Ectodermal cell (in vitro differentiated cells): ENCODE results near the gene IQGAP2.

Experiments used
- H3K27ac ChIP-seq: 2 replicates; pipeline ENCODE4 v1.7.0; 2013; ENCODE audit warnings: mild to moderate bottlenecking, low read depth, low read length; ENCODE audit not compliant: insufficient read depth, poor library complexity, severe bottlenecking
- H3K27me3 ChIP-seq: 2 replicates; pipeline ENCODE4 v1.7.0; 2013; ENCODE audit warnings: mild to moderate bottlenecking, low read length; ENCODE audit not compliant: insufficient read depth, control insufficient read depth, poor library complexity, severe bottlenecking
- H3K36me3 ChIP-seq: one replicate; pipeline ENCODE4 v1.7.0; 2013; ENCODE audit warnings: low read length; ENCODE audit not compliant: control insufficient read depth, insufficient read depth
- H3K4me1 ChIP-seq: one replicate; pipeline ENCODE4 v1.7.0; 2013; ENCODE audit warnings: low read length; ENCODE audit not compliant: control insufficient read depth, insufficient read depth
- H3K4me3 ChIP-seq: 2 replicates; pipeline ENCODE4 v1.7.0; 2013; ENCODE audit warnings: low read depth, low read length, control low read depth; ENCODE audit not compliant: insufficient read depth
- H3K9me3 ChIP-seq: 2 replicates; pipeline ENCODE4 v1.7.0; 2013; ENCODE audit warnings: mild to moderate bottlenecking, low read length, moderate library complexity; ENCODE audit not compliant: control insufficient read depth
- WGBS, 2 experiments: methylation state at CpG; one replicate each; pipeline ENCODE4 v1.1.7; 2013; ENCODE audit warnings: missing lambda C conversion rate in 2 of 2; 5-methylcytosine and 5-hydroxymethylcytosine counted together

The IQGAP2 gene

GRCh38 chr5:76529464-76530344, 126.6 kb downstream of the IQGAP2 start:
- Histone ChIP-seq H3K27ac (no peak overlapping the region), H3K27me3 (no peaks in the 10 kb centered on the region), H3K4me3 (no peak overlapping the region), H3K36me3 (no peaks in the 10 kb centered on the region), H3K9me3 (no peaks in the 10 kb centered on the region), H3K4me1 (peaks cover 5% of the 10 kb centered on the region)
- 93 to 98% methylated on average over 8 to 9 of the region's 10 CpGs for WGBS, 2 experiments

GRCh38 chr5:76532052-76532451, 129.0 kb downstream of the IQGAP2 start:
- no peaks in the 10 kb centered on the region for H3K9me3 ChIP-seq
- H3K4me1 ChIP-seq: no peaks in the 10 kb centered on the region
- H3K27me3 ChIP-seq: no peaks in the 10 kb centered on the region
- H3K27ac ChIP-seq: no peak overlapping the region
- no peaks in the 10 kb centered on the region for H3K36me3 ChIP-seq
- WGBS, 2 experiments: 92 to 97% methylated on average over 3 of the region's 3 CpGs
- no peak overlapping the region for H3K4me3 ChIP-seq

GRCh38 chr5:76532973-76533372, 129.9 kb downstream of the IQGAP2 start:
- H3K4me3 ChIP-seq: no peak overlapping the region
- no peaks in the 10 kb centered on the region for H3K9me3 ChIP-seq
- WGBS, 2 experiments: 89 to 100% methylated on average over 1 to 4 of the region's 4 CpGs
- H3K4me1 ChIP-seq: no peaks in the 10 kb centered on the region
- H3K27ac ChIP-seq: no peak overlapping the region
- no peaks in the 10 kb centered on the region for H3K36me3 ChIP-seq
- H3K27me3 ChIP-seq: no peaks in the 10 kb centered on the region

- Histone ChIP-seq H3K4me3 (no peak overlapping the region), H3K9me3 (no peaks in the 10 kb centered on the region), H3K36me3 (no peaks in the 10 kb centered on the region), H3K27me3 (no peaks in the 10 kb centered on the region), H3K27ac (no peak overlapping the region), H3K4me1 (no peaks in the 10 kb centered on the region)
- WGBS, 2 experiments: 80 to 91% methylated on average over 4 of the region's 4 CpGs
Measured at GRCh38 chr5:76535577-76535976, 132.5 kb downstream of the IQGAP2 start.

- H3K4me1 ChIP-seq: no peaks in the 10 kb centered on the region
- no peaks in the 10 kb centered on the region for H3K9me3 ChIP-seq
- no peaks in the 10 kb centered on the region for H3K36me3 ChIP-seq
- H3K27ac ChIP-seq: no peak overlapping the region
- 96 to 100% methylated on average over 3 of the region's 3 CpGs for WGBS, 2 experiments
- H3K27me3 ChIP-seq: no peaks in the 10 kb centered on the region
- H3K4me3 ChIP-seq: no peak overlapping the region
Measured at GRCh38 chr5:76537073-76537543, 134.0 kb downstream of the IQGAP2 start.

- Histone ChIP-seq H3K36me3 (no peaks in the 10 kb centered on the region), H3K27me3 (no peaks in the 10 kb centered on the region), H3K9me3 (no peaks in the 10 kb centered on the region), H3K27ac (no peak overlapping the region), H3K4me1 (peaks cover 7% of the 10 kb centered on the region), H3K4me3 (no peak overlapping the region)
- WGBS, 2 experiments: 93 to 96% methylated on average over 4 to 6 of the region's 6 CpGs
Measured at GRCh38 chr5:76542241-76542640, 139.2 kb downstream of the IQGAP2 start.

GRCh38 chr5:76542887-76543690, 140.0 kb downstream of the IQGAP2 start:
- H3K9me3 ChIP-seq: no peaks in the 10 kb centered on the region
- H3K4me3 ChIP-seq: no peak overlapping the region
- WGBS, 2 experiments: 89 to 91% methylated on average over 13 of the region's 13 CpGs
- no peaks in the 10 kb centered on the region for H3K36me3 ChIP-seq
- H3K27ac ChIP-seq: no peak overlapping the region
- no peaks in the 10 kb centered on the region for H3K27me3 ChIP-seq
- H3K4me1 ChIP-seq: peaks cover 7% of the 10 kb centered on the region

- Histone ChIP-seq H3K27ac (no peak overlapping the region), H3K4me3 (no peak overlapping the region), H3K27me3 (peaks cover 3% of the 10 kb centered on the region), H3K4me1 (peaks cover 7% of the 10 kb centered on the region), H3K9me3 (no peaks in the 10 kb centered on the region), H3K36me3 (no peaks in the 10 kb centered on the region)
- 41 to 50% methylated on average over 2 to 3 of the region's 4 CpGs for WGBS, 2 experiments
Measured at GRCh38 chr5:76544268-76544926, 141.3 kb downstream of the IQGAP2 start.

- Histone ChIP-seq H3K4me3 (no peak overlapping the region), H3K27me3 (peaks cover 3% of the 10 kb centered on the region), H3K27ac (no peak overlapping the region), H3K4me1 (peaks cover 7% of the 10 kb centered on the region), H3K36me3 (no peaks in the 10 kb centered on the region), H3K9me3 (no peaks in the 10 kb centered on the region)
- 94 to 98% methylated on average over 4 of the region's 4 CpGs for WGBS, 2 experiments
Measured at GRCh38 chr5:76545184-76545583, 142.1 kb downstream of the IQGAP2 start.
